HG03045 (cell line): ENCODE results near the gene RAD51B.
A peak's percentile ranks its signal among the peaks of the same experiment; 100 is the strongest.
"Not testable (repeated sequence)": the region's sequence is repeated elsewhere in the genome, so short reads cannot be mapped to it uniquely, and the experiment has no call there.

Experiments used
- ATAC-seq: cut with Tn5 transposase; IDR thresholded peaks from one replicate; pipeline ENCODE4 v1.9.1; 2021; ENCODE audit warnings: mild to moderate bottlenecking, moderate library complexity; ENCODE audit not compliant: unreplicated experiment

Gene RAD51B

DNA sequence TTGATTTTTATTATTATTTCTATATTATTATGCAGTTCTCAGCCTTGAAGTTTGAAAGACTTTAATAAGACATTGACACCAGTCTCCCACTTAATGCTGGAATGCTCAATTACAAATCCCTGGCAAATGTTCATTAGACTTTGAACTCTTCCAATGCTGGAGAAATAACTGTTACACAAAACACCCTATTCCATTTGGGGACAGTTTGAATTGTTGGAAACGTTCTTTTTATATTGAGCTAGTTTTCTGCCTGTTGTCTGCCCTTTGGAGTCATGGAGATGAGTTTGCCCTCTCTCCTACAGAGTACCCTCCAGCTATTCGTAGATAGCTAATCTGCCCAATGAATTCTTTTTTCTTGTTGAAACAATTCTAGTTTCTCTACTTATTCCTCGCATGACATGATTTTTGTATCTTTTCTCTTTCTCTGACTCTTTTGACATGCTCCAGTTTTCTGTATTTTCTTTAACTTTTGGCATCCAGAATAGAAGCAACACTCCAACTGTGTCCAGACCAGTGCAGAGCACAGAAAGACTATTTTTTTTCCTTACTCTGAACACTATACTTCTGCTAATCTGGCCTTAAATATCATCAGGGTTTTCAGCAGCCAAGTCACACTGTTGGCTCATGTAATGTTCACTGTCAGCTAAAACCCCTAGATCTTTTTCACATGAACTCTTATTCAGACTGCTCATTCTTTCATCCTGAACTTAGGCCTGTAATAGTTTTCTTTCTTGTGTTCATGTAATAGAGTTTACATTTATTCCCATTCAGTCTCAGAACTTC lies 379.3 kb downstream of the RAD51B start:
- ATAC-seq = no peak

GRCh38 chr14:68199554-68200151 lies 380.1 kb downstream of the RAD51B start:
- no peak for ATAC-seq

- ATAC-seq = no peak
Observed at GRCh38 chr14:68203871-68204270, 384.3 kb downstream of the RAD51B start.

DNA sequence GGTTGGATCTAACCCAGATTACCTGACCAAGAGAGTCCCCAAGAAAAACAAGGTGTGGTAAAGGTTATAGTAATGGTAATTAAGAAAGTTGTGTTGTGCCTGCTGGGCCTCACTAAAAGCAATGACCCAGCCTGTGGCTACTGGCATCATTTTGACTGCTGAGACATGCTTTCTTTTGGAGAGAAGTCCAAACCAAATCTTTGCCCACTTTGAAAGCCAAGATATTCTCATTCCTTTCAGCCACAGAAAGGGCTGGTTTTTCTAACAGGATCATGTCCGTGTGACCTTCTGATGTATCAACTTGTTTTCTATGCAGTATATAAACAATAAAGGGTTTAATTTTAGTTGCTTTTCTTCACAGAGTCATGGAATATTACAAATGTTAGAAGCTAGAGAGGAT lies 388.6 kb downstream of the RAD51B start:
- no peak for ATAC-seq

DNA sequence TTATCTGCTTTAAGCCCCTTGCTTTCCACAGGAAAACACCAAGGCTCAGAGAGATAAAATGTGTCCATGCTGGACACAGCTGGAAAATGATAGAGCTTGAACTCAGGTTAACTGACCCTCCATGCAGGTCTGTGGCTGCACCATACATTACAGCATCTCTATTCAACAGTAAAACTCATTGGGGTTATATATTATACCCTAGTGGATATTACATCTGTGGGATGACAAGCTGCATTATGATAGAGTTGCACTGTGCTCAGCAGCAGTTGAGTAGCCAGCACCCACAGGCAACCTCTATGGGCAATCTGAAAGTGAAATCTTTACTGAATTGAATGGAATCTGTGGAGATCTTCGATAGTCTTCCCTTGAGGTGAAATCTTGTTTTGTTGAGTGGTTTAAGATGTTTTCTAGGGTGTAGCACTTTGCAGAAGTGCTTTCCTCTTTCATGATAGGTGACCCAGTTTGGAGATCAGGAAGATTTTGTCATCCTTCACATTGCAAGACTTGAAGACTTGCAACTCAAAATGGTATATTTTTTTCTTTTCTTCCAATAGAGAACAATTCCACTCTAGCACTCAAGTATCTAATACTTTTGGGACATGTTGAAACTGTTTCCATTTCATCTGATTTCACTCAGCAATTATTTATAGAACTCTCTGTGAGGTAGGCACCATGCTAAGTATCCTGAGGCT lies 389.2 kb downstream of the RAD51B start:
- ATAC-seq = no peak

- peak; percentile 92 for ATAC-seq
Observed at GRCh38 chr14:68210729-68211299, 391.2 kb downstream of the RAD51B start.

DNA sequence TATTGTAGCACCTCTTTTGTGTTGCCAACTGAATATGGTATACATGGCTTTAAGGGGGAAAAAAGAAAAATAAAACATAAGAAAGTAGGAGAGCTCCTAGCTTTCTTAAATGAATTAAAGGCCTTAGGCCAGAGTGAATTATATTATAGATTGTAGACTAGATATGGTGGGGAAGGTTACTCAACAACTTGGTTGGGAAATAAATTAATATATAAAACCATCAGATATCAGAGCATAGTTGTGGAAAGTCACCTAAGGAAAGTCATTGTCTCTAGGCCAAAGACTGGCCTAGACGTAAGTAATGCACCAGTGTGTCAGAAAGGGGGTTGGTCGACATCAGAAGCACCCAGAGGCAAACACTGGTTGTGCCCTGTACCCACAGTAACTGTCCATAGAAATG lies 391.8 kb downstream of the RAD51B start:
- ATAC-seq = no peak

- ATAC-seq = no peak
Observed at GRCh38 chr14:68211886-68212285, 392.3 kb downstream of the RAD51B start.

GRCh38 chr14:68212361-68212760 lies 392.8 kb downstream of the RAD51B start:
- no peak for ATAC-seq

GRCh38 chr14:68214431-68214830 lies 394.9 kb downstream of the RAD51B start:
- ATAC-seq = no peak

DNA sequence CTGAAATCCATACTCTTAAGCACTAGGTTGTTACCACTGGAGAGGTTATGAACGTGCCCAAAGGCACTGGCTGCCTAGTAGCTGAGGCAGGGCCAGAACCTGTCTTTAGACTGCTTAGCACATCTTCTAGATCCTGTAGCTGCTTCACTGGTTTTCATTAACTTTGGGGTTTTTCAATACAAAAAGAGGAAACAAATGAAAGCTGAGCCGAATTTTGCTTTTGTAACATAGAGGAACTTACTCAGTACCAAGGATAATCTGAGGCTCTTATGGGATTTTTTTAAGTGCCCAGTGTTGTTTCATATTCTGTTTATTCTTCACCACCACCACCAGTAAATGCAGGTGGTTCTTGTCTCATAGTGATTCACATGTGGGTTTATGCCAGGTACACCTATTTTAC lies 396.1 kb downstream of the RAD51B start:
- ATAC-seq = no peak

GRCh38 chr14:68216079-68216478 lies 396.5 kb downstream of the RAD51B start:
- no peak for ATAC-seq

- ATAC-seq = no peak
Observed at GRCh38 chr14:68216957-68217356, 397.4 kb downstream of the RAD51B start.

GRCh38 chr14:68217791-68218340 lies 398.3 kb downstream of the RAD51B start:
- ATAC-seq = no peak

GRCh38 chr14:68219407-68219806 lies 399.8 kb downstream of the RAD51B start:
- ATAC-seq = no peak

DNA sequence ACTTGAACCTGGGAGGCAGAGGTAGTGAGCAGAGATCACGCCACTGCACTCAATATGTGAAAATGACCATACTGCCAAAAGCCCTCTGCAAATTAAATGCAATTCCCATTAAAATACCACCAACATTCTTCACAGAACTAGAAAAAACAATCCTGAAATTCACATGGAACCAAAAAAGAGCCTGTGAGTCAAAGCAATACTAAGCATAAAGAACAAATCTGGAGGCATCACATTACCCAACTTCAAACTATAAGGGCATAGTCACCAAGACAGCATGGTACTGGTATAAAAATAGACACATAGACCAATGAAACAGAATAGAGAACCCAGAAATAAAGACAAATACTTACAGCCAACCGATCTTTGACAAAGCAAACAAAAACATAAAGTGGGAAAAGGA lies 401.5 kb downstream of the RAD51B start:
- not testable (repeated sequence) for ATAC-seq

DNA sequence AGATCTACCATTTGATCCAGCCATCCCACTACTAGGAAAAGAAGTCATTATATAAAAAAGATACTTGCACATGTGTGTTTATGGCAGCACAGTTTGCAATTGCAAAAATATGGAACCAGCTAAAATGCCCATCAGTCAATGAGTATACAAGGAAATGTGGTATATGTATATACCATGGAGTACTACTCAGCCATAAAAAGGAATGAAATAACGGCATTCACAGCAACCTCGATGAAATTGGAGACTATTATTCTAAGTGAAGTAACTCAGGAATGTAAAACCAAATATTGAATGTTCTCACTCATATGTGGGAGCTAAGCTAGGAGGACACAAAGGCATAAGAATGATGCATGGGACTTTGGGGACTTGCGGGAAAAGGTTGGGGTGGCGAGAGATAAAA lies 402.6 kb downstream of the RAD51B start:
- ATAC-seq = no peak

GRCh38 chr14:68222726-68223125 lies 403.1 kb downstream of the RAD51B start:
- ATAC-seq = no peak

- no peak for ATAC-seq
Observed at GRCh38 chr14:68223631-68224030, 404.1 kb downstream of the RAD51B start.

DNA sequence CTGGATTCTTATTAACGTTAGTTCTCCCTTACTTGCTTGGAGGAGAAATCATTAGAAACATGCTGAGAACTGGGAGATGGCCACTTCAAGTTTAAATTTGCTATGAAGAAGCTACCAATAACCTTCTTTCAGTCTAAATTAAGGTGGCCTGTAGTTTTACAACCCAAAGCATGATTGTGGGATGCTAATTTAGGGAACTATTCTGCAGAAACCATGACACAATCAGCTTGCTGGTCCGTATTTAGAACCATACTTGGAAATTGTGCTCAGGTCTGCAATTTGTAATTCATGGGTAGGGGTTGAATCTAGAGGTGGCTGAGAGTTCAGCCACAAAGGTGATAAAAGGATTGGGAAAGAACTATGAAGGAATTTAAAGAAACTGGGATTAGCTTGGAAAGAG lies 405.7 kb downstream of the RAD51B start:
- ATAC-seq = no peak

GRCh38 chr14:68226523-68226922 lies 406.9 kb downstream of the RAD51B start:
- ATAC-seq = no peak
